ENCODE results near the gene DDAH1.

GRCh38 chr1:85316321-85316720 lies 148.6 kb downstream of the DDAH1 start:
- no peak for TF ChIP-seq CTCF (IDR thresholded peaks at IDR 0.05)
- no peak for TF ChIP-seq POLR2A (IDR thresholded peaks at IDR 0.05)

All from heart left ventricle (tissue), 13 donors.